ENCODE measurements around the gene DPEP1. TPM values are rescaled to one million over a fixed set of nuclear protein-coding genes. Genes with fewer than 3 reads are reported as not detected.

The DPEP1 gene
- total and polyA plus RNA-seq, 4 donors = 0.14 to 0.83 (median 0.45) TPM

DNA sequence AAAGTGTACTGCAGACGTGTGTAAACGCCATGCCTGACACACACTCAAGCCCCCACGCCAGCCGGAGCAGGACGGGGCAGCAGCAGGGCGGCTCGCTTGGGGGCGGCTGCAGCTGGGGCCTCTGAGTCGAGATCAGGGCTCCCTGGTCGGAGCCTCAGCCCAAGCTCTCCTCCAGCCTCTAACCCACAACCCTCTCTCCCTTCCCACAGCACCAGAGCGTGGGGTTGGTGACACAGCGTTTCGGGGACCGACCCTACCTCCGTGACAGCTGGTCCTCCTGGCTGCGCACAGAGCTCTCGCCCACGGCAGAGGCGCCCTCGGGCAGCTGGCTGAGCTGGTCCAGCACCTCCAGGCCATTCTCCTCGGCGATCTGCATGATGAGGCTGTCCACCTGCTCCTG is 32.8 kb downstream of the DPEP1 start:
- no peak overlapping the region for H3K4me3 ChIP-seq (ENCODE audit: low read depth in 1 of 3, low read length in 3 of 3)
- no peaks in the 10 kb centered on the region for H3K4me1 ChIP-seq (ENCODE audit: control insufficient read depth in 4 of 4, insufficient read depth in 4 of 4, low read length in 3 of 4)
- no peaks in the 10 kb centered on the region for H3K9me3 ChIP-seq (ENCODE audit: control insufficient read depth in 4 of 4, low read length in 3 of 4)
- WGBS = 97% methylated on average over 22 of the region's 22 CpGs
- no peak overlapping the region for H3K27ac ChIP-seq (ENCODE audit: low read depth in 1 of 2, low read length in 2 of 2)
- TF ChIP-seq, protein P1, sequence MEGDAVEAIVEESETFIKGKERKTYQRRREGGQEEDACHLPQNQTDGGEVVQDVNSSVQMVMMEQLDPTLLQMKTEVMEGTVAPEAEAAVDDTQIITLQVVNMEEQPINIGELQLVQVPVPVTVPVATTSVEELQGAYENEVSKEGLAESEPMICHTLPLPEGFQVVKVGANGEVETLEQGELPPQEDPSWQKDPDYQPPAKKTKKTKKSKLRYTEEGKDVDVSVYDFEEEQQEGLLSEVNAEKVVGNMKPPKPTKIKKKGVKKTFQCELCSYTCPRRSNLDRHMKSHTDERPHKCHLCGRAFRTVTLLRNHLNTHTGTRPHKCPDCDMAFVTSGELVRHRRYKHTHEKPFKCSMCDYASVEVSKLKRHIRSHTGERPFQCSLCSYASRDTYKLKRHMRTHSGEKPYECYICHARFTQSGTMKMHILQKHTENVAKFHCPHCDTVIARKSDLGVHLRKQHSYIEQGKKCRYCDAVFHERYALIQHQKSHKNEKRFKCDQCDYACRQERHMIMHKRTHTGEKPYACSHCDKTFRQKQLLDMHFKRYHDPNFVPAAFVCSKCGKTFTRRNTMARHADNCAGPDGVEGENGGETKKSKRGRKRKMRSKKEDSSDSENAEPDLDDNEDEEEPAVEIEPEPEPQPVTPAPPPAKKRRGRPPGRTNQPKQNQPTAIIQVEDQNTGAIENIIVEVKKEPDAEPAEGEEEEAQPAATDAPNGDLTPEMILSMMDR (IDR thresholded peaks at IDR 0.05; ENCODE audit: low read depth, low read length, missing input control) = no peak
- TF ChIP-seq RXRA (IDR thresholded peaks at IDR 0.05) (no peak), NR2F2 (IDR thresholded peaks at IDR 0.05) (no peak), FOXA1 (IDR thresholded peaks at IDR 0.05) (no peak), JUND (IDR thresholded peaks at IDR 0.05) (no peak), SP1 (IDR thresholded peaks at IDR 0.05) (no peak), TAF1 (conservative IDR thresholded peaks at IDR 0.05) (no peak), GABPA (IDR thresholded peaks at IDR 0.05 in 1 of 2, conservative IDR thresholded peaks at IDR 0.05 in 1 of 2) (no peak), HNF4G (IDR thresholded peaks at IDR 0.05) (no peak), YY1 (IDR thresholded peaks at IDR 0.05) (no peak), FOXA2 (IDR thresholded peaks at IDR 0.05) (no peak)
- TF ChIP-seq, protein P2, sequence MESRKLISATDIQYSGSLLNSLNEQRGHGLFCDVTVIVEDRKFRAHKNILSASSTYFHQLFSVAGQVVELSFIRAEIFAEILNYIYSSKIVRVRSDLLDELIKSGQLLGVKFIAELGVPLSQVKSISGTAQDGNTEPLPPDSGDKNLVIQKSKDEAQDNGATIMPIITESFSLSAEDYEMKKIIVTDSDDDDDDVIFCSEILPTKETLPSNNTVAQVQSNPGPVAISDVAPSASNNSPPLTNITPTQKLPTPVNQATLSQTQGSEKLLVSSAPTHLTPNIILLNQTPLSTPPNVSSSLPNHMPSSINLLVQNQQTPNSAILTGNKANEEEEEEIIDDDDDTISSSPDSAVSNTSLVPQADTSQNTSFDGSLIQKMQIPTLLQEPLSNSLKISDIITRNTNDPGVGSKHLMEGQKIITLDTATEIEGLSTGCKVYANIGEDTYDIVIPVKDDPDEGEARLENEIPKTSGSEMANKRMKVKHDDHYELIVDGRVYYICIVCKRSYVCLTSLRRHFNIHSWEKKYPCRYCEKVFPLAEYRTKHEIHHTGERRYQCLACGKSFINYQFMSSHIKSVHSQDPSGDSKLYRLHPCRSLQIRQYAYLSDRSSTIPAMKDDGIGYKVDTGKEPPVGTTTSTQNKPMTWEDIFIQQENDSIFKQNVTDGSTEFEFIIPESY (IDR thresholded peaks at IDR 0.05) = no peak
- TF ChIP-seq, protein P3, sequence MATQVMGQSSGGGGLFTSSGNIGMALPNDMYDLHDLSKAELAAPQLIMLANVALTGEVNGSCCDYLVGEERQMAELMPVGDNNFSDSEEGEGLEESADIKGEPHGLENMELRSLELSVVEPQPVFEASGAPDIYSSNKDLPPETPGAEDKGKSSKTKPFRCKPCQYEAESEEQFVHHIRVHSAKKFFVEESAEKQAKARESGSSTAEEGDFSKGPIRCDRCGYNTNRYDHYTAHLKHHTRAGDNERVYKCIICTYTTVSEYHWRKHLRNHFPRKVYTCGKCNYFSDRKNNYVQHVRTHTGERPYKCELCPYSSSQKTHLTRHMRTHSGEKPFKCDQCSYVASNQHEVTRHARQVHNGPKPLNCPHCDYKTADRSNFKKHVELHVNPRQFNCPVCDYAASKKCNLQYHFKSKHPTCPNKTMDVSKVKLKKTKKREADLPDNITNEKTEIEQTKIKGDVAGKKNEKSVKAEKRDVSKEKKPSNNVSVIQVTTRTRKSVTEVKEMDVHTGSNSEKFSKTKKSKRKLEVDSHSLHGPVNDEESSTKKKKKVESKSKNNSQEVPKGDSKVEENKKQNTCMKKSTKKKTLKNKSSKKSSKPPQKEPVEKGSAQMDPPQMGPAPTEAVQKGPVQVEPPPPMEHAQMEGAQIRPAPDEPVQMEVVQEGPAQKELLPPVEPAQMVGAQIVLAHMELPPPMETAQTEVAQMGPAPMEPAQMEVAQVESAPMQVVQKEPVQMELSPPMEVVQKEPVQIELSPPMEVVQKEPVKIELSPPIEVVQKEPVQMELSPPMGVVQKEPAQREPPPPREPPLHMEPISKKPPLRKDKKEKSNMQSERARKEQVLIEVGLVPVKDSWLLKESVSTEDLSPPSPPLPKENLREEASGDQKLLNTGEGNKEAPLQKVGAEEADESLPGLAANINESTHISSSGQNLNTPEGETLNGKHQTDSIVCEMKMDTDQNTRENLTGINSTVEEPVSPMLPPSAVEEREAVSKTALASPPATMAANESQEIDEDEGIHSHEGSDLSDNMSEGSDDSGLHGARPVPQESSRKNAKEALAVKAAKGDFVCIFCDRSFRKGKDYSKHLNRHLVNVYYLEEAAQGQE (IDR thresholded peaks at IDR 0.05) = no peak
- DNase-seq (ENCODE audit: low spot score) = no peak
- peaks cover 11 to 37% (median 20%) of the 10 kb centered on the region in 4 donors for H3K36me3 ChIP-seq (ENCODE audit: control insufficient read depth in 4 of 4, insufficient read depth in 3 of 4, low read depth in 1 of 4, low read length in 3 of 4)
- no peak overlapping the region for H3K9ac ChIP-seq (ENCODE audit: low read depth in 1 of 2, low read length in 2 of 2)
- no peaks in the 10 kb centered on the region for H3K27me3 ChIP-seq (ENCODE audit: control insufficient read depth in 4 of 4, insufficient read depth in 4 of 4, low read length in 3 of 4)

DNA sequence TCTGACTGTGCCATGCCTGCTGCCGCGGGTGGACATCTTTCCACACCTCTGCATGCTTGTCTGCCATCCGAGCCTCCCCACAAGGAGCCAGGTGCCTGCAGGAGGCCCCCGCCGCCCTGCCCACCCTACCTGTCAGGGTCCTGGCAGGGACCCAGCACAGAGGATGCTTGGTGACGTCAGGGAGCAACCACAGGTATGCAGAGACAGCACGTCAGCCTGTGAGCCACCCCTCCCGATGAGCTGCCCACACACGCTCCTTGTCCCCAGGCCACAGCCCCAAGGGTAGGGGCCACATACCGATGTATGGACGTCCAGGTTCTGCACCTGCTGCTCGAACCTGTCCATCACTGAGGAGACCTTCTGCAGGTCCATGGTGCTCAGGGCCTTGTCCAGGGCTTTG is 33.5 kb downstream of the DPEP1 start:
- Histone ChIP-seq H3K9ac (ENCODE audit: low read depth in 1 of 2, low read length in 2 of 2) (no peak overlapping the region), H3K27me3 (ENCODE audit: control insufficient read depth in 4 of 4, insufficient read depth in 4 of 4, low read length in 3 of 4) (no peaks in the 10 kb centered on the region), H3K27ac (ENCODE audit: low read depth in 1 of 2, low read length in 2 of 2) (no peak overlapping the region), H3K4me3 (ENCODE audit: low read depth in 1 of 3, low read length in 3 of 3) (no peak overlapping the region), H3K9me3 (ENCODE audit: control insufficient read depth in 4 of 4, low read length in 3 of 4) (no peaks in the 10 kb centered on the region), H3K4me1 (ENCODE audit: control insufficient read depth in 4 of 4, insufficient read depth in 4 of 4, low read length in 3 of 4) (no peaks in the 10 kb centered on the region), H3K36me3 (ENCODE audit: control insufficient read depth in 4 of 4, insufficient read depth in 3 of 4, low read depth in 1 of 4, low read length in 3 of 4) (peaks cover 11 to 39% (median 20%) of the 10 kb centered on the region in 4 donors)
- whole genome bisulfite sequencing = 96% methylated on average over 12 of the region's 12 CpGs
- no peak for DNase-seq (ENCODE audit: low spot score)
- TF ChIP-seq SP1 (IDR thresholded peaks at IDR 0.05) (no peak), RAD21 (IDR thresholded peaks at IDR 0.05) (no peak), FOXA2 (IDR thresholded peaks at IDR 0.05) (no peak), HNF4A (conservative IDR thresholded peaks at IDR 0.05) (no peak), HNF4G (IDR thresholded peaks at IDR 0.05) (no peak), RXRA (IDR thresholded peaks at IDR 0.05) (no peak), GABPA (IDR thresholded peaks at IDR 0.05 in 1 of 2, conservative IDR thresholded peaks at IDR 0.05 in 1 of 2) (no peak), FOXA1 (IDR thresholded peaks at IDR 0.05) (no peak), EGR1 (IDR thresholded peaks at IDR 0.05; ENCODE audit: low read depth in 2 of 2) (no peak)
- TF ChIP-seq, protein P4, sequence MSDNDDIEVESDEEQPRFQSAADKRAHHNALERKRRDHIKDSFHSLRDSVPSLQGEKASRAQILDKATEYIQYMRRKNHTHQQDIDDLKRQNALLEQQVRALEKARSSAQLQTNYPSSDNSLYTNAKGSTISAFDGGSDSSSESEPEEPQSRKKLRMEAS (IDR thresholded peaks at IDR 0.05) = no peak
- TF ChIP-seq, protein P2 (IDR thresholded peaks at IDR 0.05) = no peak
- TF ChIP-seq, protein P1 (IDR thresholded peaks at IDR 0.05; ENCODE audit: low read depth, low read length, missing input control) = no peak
- TF ChIP-seq, protein P5, sequence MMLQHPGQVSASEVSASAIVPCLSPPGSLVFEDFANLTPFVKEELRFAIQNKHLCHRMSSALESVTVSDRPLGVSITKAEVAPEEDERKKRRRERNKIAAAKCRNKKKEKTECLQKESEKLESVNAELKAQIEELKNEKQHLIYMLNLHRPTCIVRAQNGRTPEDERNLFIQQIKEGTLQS (IDR thresholded peaks at IDR 0.05) = no peak

All from liver (tissue), 9 donors.